Measurements from ENCODE around the gene PFN1.

PFN1 gene

DNA sequence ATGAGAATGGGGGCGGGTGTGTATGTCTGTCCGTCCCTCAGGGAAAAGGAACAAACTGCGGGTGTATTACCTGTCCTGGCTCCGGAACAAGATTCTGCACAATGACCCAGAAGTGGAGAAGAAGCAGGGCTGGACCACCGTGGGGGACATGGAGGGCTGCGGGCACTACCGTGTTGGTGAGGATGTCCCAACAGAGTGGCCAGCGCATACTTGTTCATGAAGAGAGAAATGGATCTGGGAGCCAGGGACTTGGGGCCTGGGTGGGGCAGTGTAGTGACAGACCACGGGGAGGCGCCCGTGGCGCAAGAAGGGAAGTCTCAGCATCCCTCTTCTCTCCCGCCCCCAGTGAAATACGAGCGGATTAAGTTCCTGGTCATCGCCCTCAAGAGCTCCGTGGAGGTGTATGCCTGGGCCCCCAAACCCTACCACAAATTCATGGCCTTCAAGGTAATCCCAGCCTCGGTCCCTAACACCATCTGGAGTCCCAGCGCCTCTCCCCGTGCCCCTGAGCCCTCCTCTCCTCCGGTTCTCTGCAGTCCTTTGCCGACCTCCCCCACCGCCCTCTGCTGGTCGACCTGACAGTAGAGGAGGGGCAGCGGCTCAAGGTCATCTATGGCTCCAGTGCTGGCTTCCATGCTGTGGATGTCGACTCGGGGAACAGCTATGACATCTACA, 52.5 kb downstream of the PFN1 start:
- no peak for DNase-seq

All from stimulated activated CD4-positive, alpha-beta T cell treated with anti-CD3 and anti-CD28 coated beads, Interleukin-4, amount 100 ng/mL, for 4 hours (primary cell).